IMR-90 (cell line): ENCODE results near the gene S100Z. TPM values are rescaled to one million over a fixed set of nuclear protein-coding genes. Genes with fewer than 3 reads are reported as not detected.

Experiments used
- ATAC-seq: fragments of 200-7000 bp; cut with Tn5 transposase; 2 replicates; pipeline ENCODE4 v1.9.1; 2020; ENCODE audit warnings: low read depth, mild to moderate bottlenecking, moderate library complexity
- BruUV-seq: library from RNA; stranded (reverse); fragments of 400-500 nt; replicated peaks from 2 replicates; lab custom pipeline; 2021; lab: Mats Ljungman, UMichigan
- CTCF ChIA-PET: fragments of 300-600 bp; formaldehyde crosslinking; extraction: SDS; loops from one replicate; lab custom pipeline; 2021; ENCODE audit warnings: antibody characterized with exemption; lab: Yijun Ruan, JAX
- POLR2A ChIA-PET: fragments of 300-600 bp; sonication (Branson Sonifier 250); formaldehyde crosslinking; loops from one replicate; lab custom pipeline; 2022; ENCODE audit warnings: antibody characterized with exemption; ENCODE audit not compliant: unreplicated experiment; lab: Charles Lee
- DNase-seq: peaks from one replicate; pipeline ENCODE4 v3.0.0; 2013
- H2AFZ ChIP-seq: replicated peaks from 2 replicates; pipeline ENCODE3; 2013; ENCODE audit warnings: low read length, mild to moderate bottlenecking; ENCODE audit not compliant: poor library complexity
- H2AK5ac ChIP-seq: 2 replicates; pipeline ENCODE4 v1.6.1; 2013; ENCODE audit warnings: low read depth, low read length, inconsistent platforms
- H2AK9ac ChIP-seq: replicated peaks from 2 replicates; pipeline ENCODE3; 2013; ENCODE audit warnings: mild to moderate bottlenecking, low read depth, low read length, moderate library complexity; ENCODE audit not compliant: poor library complexity
- H2BK120ac ChIP-seq: 2 replicates; pipeline ENCODE4 v1.6.1; 2013; ENCODE audit warnings: low read depth, low read length, inconsistent platforms
- H2BK15ac ChIP-seq: 3 replicates; pipeline ENCODE4 v1.6.1; 2013; ENCODE audit warnings: low read depth, low read length, inconsistent platforms
- H2BK20ac ChIP-seq: 2 replicates; pipeline ENCODE4 v1.6.1; 2013; ENCODE audit warnings: low read depth, mild to moderate bottlenecking, inconsistent platforms, low read length, moderate library complexity
- H2BK5ac ChIP-seq: 2 replicates; pipeline ENCODE4 v1.6.1; 2013; ENCODE audit warnings: mild to moderate bottlenecking, low read depth, low read length, inconsistent platforms; ENCODE audit not compliant: poor library complexity, severe bottlenecking
- H3K14ac ChIP-seq: replicated peaks from 2 replicates; pipeline ENCODE4 v1.6.1; 2013; ENCODE audit warnings: low read depth, low read length, inconsistent platforms
- H3K18ac ChIP-seq: 2 replicates; pipeline ENCODE4 v1.6.1; 2013; ENCODE audit warnings: low read depth, low read length, control low read depth
- H3K23ac ChIP-seq: 2 replicates; pipeline ENCODE4 v1.6.1; 2013; ENCODE audit warnings: low read depth, low read length, inconsistent platforms
- H3K27ac ChIP-seq: 2 replicates; pipeline ENCODE4 v1.5.1; 2013; ENCODE audit warnings: mild to moderate bottlenecking, control low read depth, low read length; ENCODE audit not compliant: insufficient read depth
- H3K27me3 ChIP-seq: 2 replicates; pipeline ENCODE4 v1.6.1; 2013; ENCODE audit warnings: low read length; ENCODE audit not compliant: control insufficient read depth, insufficient read depth
- H3K36me3 ChIP-seq: 2 replicates; pipeline ENCODE4 v1.6.1; 2013; ENCODE audit warnings: low read length, mixed read lengths; ENCODE audit not compliant: control insufficient read depth, insufficient read depth
- H3K4ac ChIP-seq: 2 replicates; pipeline ENCODE4 v1.6.1; 2013; ENCODE audit warnings: low read depth, low read length, inconsistent platforms
- H3K4me1 ChIP-seq: 2 replicates; pipeline ENCODE4 v1.6.1; 2013; ENCODE audit warnings: low read length, mixed read lengths; ENCODE audit not compliant: control insufficient read depth, insufficient read depth
- H3K4me2 ChIP-seq: 2 replicates; pipeline ENCODE4 v1.6.1; 2013; ENCODE audit warnings: low read depth, mild to moderate bottlenecking, control low read depth, low read length, moderate library complexity
- H3K4me3 ChIP-seq: 2 replicates; pipeline ENCODE4 v1.5.1; 2013; ENCODE audit warnings: low read depth, mild to moderate bottlenecking, control low read depth, low read length, moderate library complexity; ENCODE audit not compliant: insufficient read depth
- H3K56ac ChIP-seq: 2 replicates; pipeline ENCODE4 v1.6.1; 2013; ENCODE audit warnings: low read length, inconsistent platforms; ENCODE audit not compliant: insufficient read depth; ENCODE audit errors: extremely low read depth
- H3K79me1 ChIP-seq, 2 experiments: 2 replicates each; pipeline ENCODE4 v1.6.1; 2013; ENCODE audit warnings: low read length in 2 of 2, inconsistent platforms in 1 of 2, low read depth in 1 of 2
- H3K9ac ChIP-seq: 2 replicates; pipeline ENCODE4 v1.6.1; 2013; ENCODE audit warnings: low read depth, low read length, control low read depth
- H3K9me1 ChIP-seq: 2 replicates; pipeline ENCODE4 v1.6.1; 2013; ENCODE audit warnings: low read length, inconsistent platforms; ENCODE audit not compliant: insufficient read depth
- H3K9me3 ChIP-seq: 2 replicates; pipeline ENCODE4 v1.6.1; 2013; ENCODE audit warnings: low read length; ENCODE audit not compliant: control insufficient read depth, insufficient read depth
- H4K20me1 ChIP-seq: 2 replicates; pipeline ENCODE4 v1.6.1; 2013; ENCODE audit warnings: low read length, inconsistent platforms; ENCODE audit not compliant: insufficient read depth
- H4K5ac ChIP-seq: 2 replicates; pipeline ENCODE4 v1.6.1; 2013; ENCODE audit warnings: mild to moderate bottlenecking, low read depth, low read length, control low read depth
- H4K8ac ChIP-seq, 2 experiments: 2 replicates each; pipeline ENCODE4 v1.6.1; 2013; ENCODE audit warnings: low read depth in 2 of 2, low read length in 2 of 2, control low read depth in 1 of 2, inconsistent platforms in 1 of 2
- H4K91ac ChIP-seq: 2 replicates; pipeline ENCODE4 v1.6.1; 2013; ENCODE audit warnings: low read depth, low read length, inconsistent platforms; ENCODE audit not compliant: insufficient read depth
- CTCF ChIP-seq: conservative IDR thresholded peaks from 2 replicates; pipeline ENCODE4 v1.5.1; 2012; ENCODE audit warnings: mild to moderate bottlenecking, low read depth, low read length, improper control_type of control experiment
- MAFK ChIP-seq: IDR thresholded peaks from 2 replicates; pipeline ENCODE4 v1.6.1; 2012; ENCODE audit warnings: low read depth, low read length, improper control_type of control experiment
- MAZ ChIP-seq: IDR thresholded peaks from 2 replicates; pipeline ENCODE4 v1.6.1; 2012; ENCODE audit warnings: low read depth, mild to moderate bottlenecking, low read length, improper control_type of control experiment, moderate library complexity, borderline replicate concordance
- MXI1 ChIP-seq: IDR thresholded peaks from 2 replicates; pipeline ENCODE4 v1.6.1; 2012; ENCODE audit warnings: low read depth, mild to moderate bottlenecking, low read length, moderate library complexity, borderline replicate concordance
- NFE2L2 ChIP-seq: fragments of 150-350 bp; IDR thresholded peaks from 2 replicates; pipeline ENCODE4 v1.6.1; 2016; ENCODE audit warnings: low read depth, mild to moderate bottlenecking, low read length
- RAD21 ChIP-seq: IDR thresholded peaks from 2 replicates; pipeline ENCODE4 v1.6.1; 2012; ENCODE audit warnings: low read length, improper control_type of control experiment
- SMC3 ChIP-seq: fragments of 150-350 bp; IDR thresholded peaks from 2 replicates; pipeline ENCODE4 v1.6.1; 2016; ENCODE audit warnings: low read depth, mild to moderate bottlenecking, antibody characterized with exemption, low read length, moderate library complexity
- WGBS, 2 experiments: methylation state at CpG; one replicate each; pipeline versions ENCODE4 v1.1.5 to v1.1.7; 2013; ENCODE audit warnings: missing lambda C conversion rate in 2 of 2; ENCODE audit not compliant: insufficient read length in 1 of 2; ENCODE audit errors: extremely low coverage in 2 of 2; 5-methylcytosine and 5-hydroxymethylcytosine counted together
- dilution Hi-C: fragments of 300-500 bp; cut with HindIII; formaldehyde crosslinking; loops from one replicate; pipeline ENCODE4 v1.14.3; 2018; ENCODE audit warnings: low sequenced_read_pairs; ENCODE audit not compliant: unreplicated experiment
- in situ Hi-C: fragments of 300-500 bp; cut with MboI; formaldehyde crosslinking; loops from 3 replicates; pipeline ENCODE4 v1.14.3; 2019; ENCODE audit warnings: low sequenced_read_pairs, inconsistent platforms, mixed read lengths
- intact Hi-C: fragments of 100-400 bp; cut with micrococcal nuclease; formaldehyde crosslinking; loops from 2 replicates; pipeline ENCODE4 v1.10.0; 2022
- polyA plus RNA-seq, 3 experiments: library from polyadenylated mRNA; depleted of rRNA; stranded (reverse); fragments of >200 nt; gene quantifications; 2 replicates each; pipeline ENCODE4 v1.2.3, GENCODE V29; 2012; ENCODE audit warnings: low replicate concordance in 1 of 3
- total RNA-seq: library from RNA; depleted of rRNA; stranded (reverse); fragments of >200 nt; gene quantifications from 2 replicates; pipeline ENCODE4 v1.2.3, GENCODE V29; 2012

The S100Z gene
- total and polyA plus RNA-seq, 2 of the 4 experiments (the other 2 are of a cell fraction) = not detected

- Histone ChIP-seq H4K20me1 (no peaks in the 10 kb centered on the region), H2AK9ac (no peak overlapping the region), H2BK120ac (peak overlapping the region; percentile 10), H3K14ac (peak overlapping the region; percentile 7; the same call in 1 of the 2 replicates), H3K4me3 (no peak overlapping the region), H3K36me3 (no peaks in the 10 kb centered on the region), H4K5ac (no peak overlapping the region), H3K9me1 (no peaks in the 10 kb centered on the region), H2BK5ac (no peak overlapping the region), H3K79me1 (no peaks in the 10 kb centered on the region; a peak in 1 of 4 replicates), H2AK5ac (0 out of 2 replicates have a peak overlapping the region, but pooled peaks have one; percentile 48), H3K9ac (no peak overlapping the region), H3K4me2 (no peak overlapping the region), H3K56ac (no peak overlapping the region), H4K8ac (no peak overlapping the region), H2AFZ (no peak overlapping the region), H3K18ac (no peak overlapping the region), H4K91ac (no peak overlapping the region), H3K4ac (0 out of 2 replicates have a peak overlapping the region, but pooled peaks have one; percentile 22), H3K9me3 (no peaks in the 10 kb centered on the region), H3K4me1 (peaks cover 8% of the 10 kb centered on the region), H3K23ac (no peak overlapping the region), H3K27me3 (no peaks in the 10 kb centered on the region), H3K27ac (no peak overlapping the region), H2BK20ac (0 out of 2 replicates have a peak overlapping the region, but pooled peaks have one; percentile 49), H2BK15ac (peak overlapping the region; percentile 64; the same call in 1 of the 3 replicates)
- dilution Hi-C loops (no loop called here), intact Hi-C loops (loop anchor here (10.0 kb wide), 1 partner anchor 1761 kb away; the partner anchor contains the start of gene GCNT4), in situ Hi-C loops (no loop called here)
- no peak for TF ChIP-seq NFE2L2
- TF ChIP-seq MXI1 = no peak
- no peak for TF ChIP-seq SMC3
- TF ChIP-seq RAD21 = no peak
- no peak for TF ChIP-seq MAZ
- TF ChIP-seq MAFK = no peak
- no peak for TF ChIP-seq CTCF
- ATAC-seq (no peak), DNase-seq (no peak)
- BruUV-seq = no TSS peak
- 100% methylated on average over 1 of the region's 3 CpGs; no CpG with 5 or more reads in 1 of the 2 experiments for WGBS, 2 experiments
- POLR2A ChIA-PET = no interaction called here
- CTCF ChIA-PET = interaction anchor here (0.6 to 1.3 kb wide), 2 partner anchors 9 to 125 kb away, joined by 3 to 5 read pairs; no protein-coding TSS in a partner anchor
These were observed 33.5 kb upstream of the S100Z start for GRCh38 chr5:76816110-76816831.
